HTR-8/SVneo (cell line): Measurements from ENCODE around the gene DZIP1L.

ENCODE experiments used
- DNase-seq: peaks from one replicate; pipeline ENCODE4 v3.0.0; 2011; ENCODE audit warnings: low spot score, mixed read lengths; ENCODE audit not compliant: insufficient read length
- FAIRE-seq: peaks from 2 replicates; lab custom pipeline; 2011; peaks lifted over from hg19 to GRCh38; lab: Jason Lieb, UNC

The DZIP1L gene

DNA sequence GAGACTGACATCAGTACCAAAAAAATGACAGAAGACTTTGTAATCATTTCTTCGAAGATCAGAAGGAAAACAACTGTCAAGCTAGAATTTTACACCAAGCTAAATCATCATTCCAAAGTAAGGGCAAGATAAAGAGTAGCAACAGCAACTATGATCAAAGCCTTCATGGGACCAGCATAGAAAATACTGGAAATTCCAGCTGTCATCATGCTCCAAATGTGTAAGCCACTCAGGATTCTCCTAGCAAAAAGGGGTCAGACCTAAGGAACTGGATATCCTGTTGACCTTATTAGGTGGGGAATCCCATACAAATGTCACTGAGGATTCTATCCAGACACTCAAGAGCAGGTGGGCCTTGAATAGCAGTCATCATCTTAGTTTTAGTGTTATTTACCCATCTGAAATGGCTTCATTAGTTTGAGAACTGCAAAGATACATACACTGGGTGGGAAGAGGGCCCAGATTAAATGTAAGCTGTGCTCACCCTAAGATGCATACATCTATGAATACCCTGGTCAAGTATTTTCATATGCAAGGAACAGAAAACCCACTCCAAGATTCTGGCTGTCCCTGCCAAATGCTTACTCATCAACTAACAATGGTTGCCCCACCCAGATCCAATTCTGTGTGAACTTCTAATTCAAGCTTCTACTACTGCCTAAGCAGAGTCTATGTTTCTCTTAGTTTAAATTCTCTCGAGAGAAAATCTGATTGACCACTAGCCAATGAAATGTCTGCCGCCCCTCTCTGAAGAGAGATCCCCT lies 72.0 kb downstream of the DZIP1L start:
- no peak for DNase-seq
- FAIRE-seq: no peak

- DNase-seq: no peak
- FAIRE-seq: no peak
Measured at GRCh38 chr3:138042043-138042442, 73.4 kb downstream of the DZIP1L start.

GRCh38 chr3:138038725-138039462 lies 76.5 kb downstream of the DZIP1L start:
- FAIRE-seq (no peak), DNase-seq (no peak)

- FAIRE-seq (no peak), DNase-seq (no peak)
Measured at GRCh38 chr3:138036572-138036971, 78.8 kb downstream of the DZIP1L start.

DNA sequence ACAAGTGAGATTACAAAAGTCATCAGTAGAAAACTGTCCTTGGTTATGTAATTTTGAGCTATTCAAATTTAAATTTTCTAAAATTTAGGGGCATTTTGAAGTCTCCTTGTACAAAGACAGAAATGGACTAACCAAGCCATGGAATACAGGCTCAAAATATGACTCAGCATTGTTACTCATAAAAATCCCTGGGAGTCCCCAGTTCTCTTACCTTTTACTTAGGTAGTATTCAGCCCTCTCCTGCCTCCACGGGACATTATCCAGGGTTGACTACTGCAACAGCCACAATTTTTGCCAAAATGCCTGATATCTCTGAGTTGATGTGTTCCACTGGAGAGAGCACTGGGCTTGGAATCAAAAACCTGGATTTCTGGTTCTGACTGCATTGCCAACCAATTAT lies 80.5 kb downstream of the DZIP1L start:
- DNase-seq (no peak), FAIRE-seq (no peak)

DNA sequence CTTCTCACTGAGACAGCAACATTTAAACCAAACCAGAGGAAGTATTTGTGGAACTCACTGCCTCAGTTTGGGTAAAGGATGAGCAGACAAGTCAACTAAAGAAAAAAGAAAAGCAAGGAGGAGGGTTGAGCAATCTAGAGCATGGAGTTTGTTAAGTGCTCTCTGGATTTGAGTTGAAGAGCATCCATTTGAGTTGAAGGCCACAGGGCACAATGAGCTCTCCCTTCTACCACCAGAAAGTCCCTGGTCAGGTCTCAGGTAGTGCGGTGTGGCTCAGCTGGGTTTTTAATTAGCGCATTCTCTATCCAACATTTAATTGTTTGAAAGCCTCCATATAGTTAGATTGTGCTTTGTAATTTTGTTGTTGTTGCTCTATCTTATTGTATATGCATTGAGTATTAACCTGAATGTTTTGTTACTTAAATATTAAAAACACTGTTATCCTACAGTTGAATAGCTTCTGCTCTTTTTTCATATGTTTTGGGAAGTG lies 82.2 kb downstream of the DZIP1L start:
- FAIRE-seq (no peak), DNase-seq (no peak)

GRCh38 chr3:138032567-138032966 lies 82.8 kb downstream of the DZIP1L start:
- DNase-seq (no peak), FAIRE-seq (no peak)

DNA sequence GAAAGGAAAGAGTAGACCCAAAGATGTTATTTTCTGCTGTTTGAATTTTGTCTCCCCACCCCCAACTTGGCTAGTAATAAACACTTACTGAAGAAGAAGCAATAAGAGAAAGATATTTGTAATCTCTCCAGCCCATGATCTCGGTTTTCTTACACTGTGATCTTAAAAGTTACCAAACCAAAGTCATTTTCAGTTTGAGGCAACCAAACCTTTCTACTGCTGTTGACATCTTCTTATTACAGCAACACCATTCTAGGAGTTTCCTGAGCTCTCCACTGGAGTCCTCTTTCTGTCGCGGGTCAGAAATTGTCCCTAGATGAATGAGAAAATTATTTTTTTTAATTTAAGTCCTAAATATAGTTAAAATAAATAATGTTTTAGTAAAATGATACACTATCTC lies 83.9 kb downstream of the DZIP1L start:
- DNase-seq (no peak), FAIRE-seq (no peak)

GRCh38 chr3:138030734-138031280 lies 84.6 kb downstream of the DZIP1L start:
- FAIRE-seq: no peak
- no peak for DNase-seq

DNA sequence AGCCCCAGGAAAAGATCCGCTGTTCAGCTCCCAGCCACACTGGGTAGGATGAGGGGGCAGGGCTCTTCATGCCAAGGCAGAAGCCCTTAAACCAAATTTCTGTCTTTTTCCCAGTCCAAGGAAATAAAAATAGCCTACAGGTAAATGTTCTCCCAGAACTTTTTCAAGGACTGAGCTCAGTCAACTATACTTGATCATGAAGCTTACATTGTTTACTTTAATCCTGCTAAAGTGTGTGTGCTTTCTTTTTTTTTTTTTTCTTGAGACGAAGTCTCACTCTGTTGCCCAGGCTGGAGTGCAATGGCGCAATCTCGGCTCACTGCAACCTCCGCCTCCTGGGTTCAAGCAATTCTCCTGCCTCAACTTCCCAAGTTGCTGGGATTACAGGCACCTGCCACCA lies 87.6 kb downstream of the DZIP1L start:
- FAIRE-seq: no peak
- DNase-seq: no peak

GRCh38 chr3:138025553-138025952 lies 89.9 kb downstream of the DZIP1L start:
- no peak for DNase-seq
- FAIRE-seq: no peak

GRCh38 chr3:138023754-138024153 lies 91.7 kb downstream of the DZIP1L start:
- DNase-seq: no peak
- no peak for FAIRE-seq

GRCh38 chr3:138019281-138020069 lies 95.9 kb downstream of the DZIP1L start:
- FAIRE-seq (no peak), DNase-seq (no peak)

- DNase-seq (no peak), FAIRE-seq (no peak)
Measured at GRCh38 chr3:138016065-138016464, 99.3 kb downstream of the DZIP1L start.

GRCh38 chr3:138012526-138012925 lies 102.9 kb downstream of the DZIP1L start:
- DNase-seq (no peak), FAIRE-seq (no peak)
